ENCODE measurements around the gene COL25A1. TPM values are rescaled to one million over a fixed set of nuclear protein-coding genes. Genes with fewer than 3 reads are reported as not detected.

Gene COL25A1
- polyA plus RNA-seq, 1 experiment = not detected

DNA sequence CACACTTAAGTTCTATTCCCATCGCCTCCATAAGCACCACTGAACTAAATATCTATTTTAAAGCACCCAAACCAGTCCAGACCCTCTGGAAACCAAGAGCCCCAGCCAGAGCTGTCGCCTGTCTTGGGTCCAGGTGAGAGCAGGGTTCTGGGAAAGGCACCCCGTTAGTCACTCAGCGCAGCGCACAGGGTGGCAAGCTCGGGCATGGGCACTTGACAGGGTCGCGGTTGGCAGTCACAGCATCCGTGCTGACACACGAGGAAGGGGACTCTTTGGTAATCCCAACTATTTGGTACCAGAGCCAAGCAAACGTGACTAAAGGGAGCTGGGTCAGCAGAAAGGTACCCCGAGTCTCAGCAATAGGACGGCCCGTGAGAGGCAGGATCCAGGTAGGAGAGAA is 515.4 kb downstream of the COL25A1 start:
- POLR2A ChIA-PET = no interaction called here
- CTCF ChIA-PET = no interaction called here
- no peaks in the 10 kb centered on the region for H3K27me3 ChIP-seq (ENCODE audit: control insufficient read depth, insufficient read depth, low read length)
- no peaks in the 10 kb centered on the region for H3K36me3 ChIP-seq (ENCODE audit: control insufficient read depth, insufficient read depth, low read length)
- DNase-seq (ENCODE audit: low read depth) = no peak
- H3K4me3 ChIP-seq (ENCODE audit: low read depth, low read length) = no peak overlapping the region
- TF ChIP-seq, protein P1, sequence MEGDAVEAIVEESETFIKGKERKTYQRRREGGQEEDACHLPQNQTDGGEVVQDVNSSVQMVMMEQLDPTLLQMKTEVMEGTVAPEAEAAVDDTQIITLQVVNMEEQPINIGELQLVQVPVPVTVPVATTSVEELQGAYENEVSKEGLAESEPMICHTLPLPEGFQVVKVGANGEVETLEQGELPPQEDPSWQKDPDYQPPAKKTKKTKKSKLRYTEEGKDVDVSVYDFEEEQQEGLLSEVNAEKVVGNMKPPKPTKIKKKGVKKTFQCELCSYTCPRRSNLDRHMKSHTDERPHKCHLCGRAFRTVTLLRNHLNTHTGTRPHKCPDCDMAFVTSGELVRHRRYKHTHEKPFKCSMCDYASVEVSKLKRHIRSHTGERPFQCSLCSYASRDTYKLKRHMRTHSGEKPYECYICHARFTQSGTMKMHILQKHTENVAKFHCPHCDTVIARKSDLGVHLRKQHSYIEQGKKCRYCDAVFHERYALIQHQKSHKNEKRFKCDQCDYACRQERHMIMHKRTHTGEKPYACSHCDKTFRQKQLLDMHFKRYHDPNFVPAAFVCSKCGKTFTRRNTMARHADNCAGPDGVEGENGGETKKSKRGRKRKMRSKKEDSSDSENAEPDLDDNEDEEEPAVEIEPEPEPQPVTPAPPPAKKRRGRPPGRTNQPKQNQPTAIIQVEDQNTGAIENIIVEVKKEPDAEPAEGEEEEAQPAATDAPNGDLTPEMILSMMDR (IDR thresholded peaks at IDR 0.05; ENCODE audit: insufficient read depth, low read depth, low read length) = no peak

- Histone ChIP-seq H3K36me3 (ENCODE audit: control insufficient read depth, insufficient read depth, low read length) (no peaks in the 10 kb centered on the region), H3K4me3 (ENCODE audit: low read depth, low read length) (no peak overlapping the region), H3K27me3 (ENCODE audit: control insufficient read depth, insufficient read depth, low read length) (no peaks in the 10 kb centered on the region)
- DNase-seq (ENCODE audit: low read depth) = no peak
- TF ChIP-seq, protein P1 (IDR thresholded peaks at IDR 0.05; ENCODE audit: insufficient read depth, low read depth, low read length) = no peak
- ChIA-PET POLR2A (no interaction called here), CTCF (no interaction called here)
Observed at GRCh38 chr4:108786351-108786750, 516.1 kb downstream of the COL25A1 start.

DNA sequence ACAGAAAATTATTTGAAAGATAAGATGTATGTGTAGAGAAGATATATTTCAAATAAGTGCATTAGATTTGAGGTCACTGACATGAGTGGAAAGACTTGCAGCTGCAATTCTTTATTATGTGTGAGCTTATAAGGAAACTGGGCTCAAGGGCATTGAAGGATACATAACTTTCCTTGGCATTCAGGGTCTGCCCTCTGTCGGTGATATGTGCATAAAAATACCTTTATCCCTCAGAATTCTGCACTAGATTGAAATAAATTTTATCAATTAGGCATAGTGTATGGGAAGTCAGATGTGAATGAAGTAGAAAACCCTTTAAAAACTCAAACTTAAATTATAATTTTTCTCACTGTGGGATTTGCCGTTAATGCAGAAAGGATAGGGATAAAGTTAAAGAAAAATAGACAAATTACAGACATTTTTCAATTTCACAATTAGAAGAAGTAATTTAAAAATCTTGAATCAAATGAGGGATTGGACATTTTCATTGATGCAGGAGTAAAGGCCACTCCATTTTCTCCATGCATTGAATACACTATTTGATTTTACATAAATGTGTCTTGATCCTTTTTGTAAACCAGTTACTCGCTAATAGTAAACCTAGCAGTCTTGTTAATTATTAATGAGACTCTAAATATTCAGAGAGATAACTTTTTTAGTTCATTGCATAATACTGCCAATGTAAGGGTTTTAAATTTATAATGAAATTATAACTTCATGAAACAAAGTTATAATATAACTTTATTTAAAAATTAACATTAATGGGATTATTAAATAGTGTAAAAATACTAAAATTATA is 518.6 kb downstream of the COL25A1 start:
- TF ChIP-seq, protein P1 (IDR thresholded peaks at IDR 0.05; ENCODE audit: insufficient read depth, low read depth, low read length) = peak; percentile 14; the same call in 1 of the 2 replicates
- DNase-seq (ENCODE audit: low read depth) = no peak

DNA sequence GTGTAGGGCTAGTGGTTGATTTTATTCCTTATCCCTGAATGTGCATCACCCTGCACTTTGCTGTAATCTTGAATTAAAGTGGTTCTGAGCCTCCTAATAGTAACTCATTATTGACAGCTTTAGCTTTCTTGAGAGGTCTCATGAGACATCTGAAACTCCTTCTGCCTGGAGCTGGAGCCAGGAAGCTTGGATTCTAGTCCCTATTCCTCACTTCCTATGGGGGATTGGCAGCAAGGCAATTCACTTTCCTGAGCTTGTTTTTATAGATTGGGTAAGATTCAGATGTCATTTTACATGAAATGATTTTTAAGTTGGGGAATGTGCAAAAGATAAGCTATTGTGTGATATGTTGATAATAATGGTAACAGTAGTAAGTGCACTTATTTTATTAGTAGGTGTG is 522.5 kb downstream of the COL25A1 start:
- ChIA-PET CTCF (no interaction called here), POLR2A (no interaction called here)
- Histone ChIP-seq H3K36me3 (ENCODE audit: control insufficient read depth, insufficient read depth, low read length) (no peaks in the 10 kb centered on the region), H3K27me3 (ENCODE audit: control insufficient read depth, insufficient read depth, low read length) (no peaks in the 10 kb centered on the region), H3K4me3 (ENCODE audit: low read depth, low read length) (no peak overlapping the region)
- DNase-seq (ENCODE audit: low read depth) = no peak
- TF ChIP-seq, protein P1 (IDR thresholded peaks at IDR 0.05; ENCODE audit: insufficient read depth, low read depth, low read length) = no peak

More for the DNA sequence above, 518.6 kb downstream of the COL25A1 start:
- Histone ChIP-seq H3K27me3 (ENCODE audit: control insufficient read depth, insufficient read depth, low read length) (no peaks in the 10 kb centered on the region), H3K36me3 (ENCODE audit: control insufficient read depth, insufficient read depth, low read length) (no peaks in the 10 kb centered on the region), H3K4me3 (ENCODE audit: low read depth, low read length) (no peak overlapping the region)
- POLR2A ChIA-PET = no interaction called here
- CTCF ChIA-PET = no interaction called here

DNA sequence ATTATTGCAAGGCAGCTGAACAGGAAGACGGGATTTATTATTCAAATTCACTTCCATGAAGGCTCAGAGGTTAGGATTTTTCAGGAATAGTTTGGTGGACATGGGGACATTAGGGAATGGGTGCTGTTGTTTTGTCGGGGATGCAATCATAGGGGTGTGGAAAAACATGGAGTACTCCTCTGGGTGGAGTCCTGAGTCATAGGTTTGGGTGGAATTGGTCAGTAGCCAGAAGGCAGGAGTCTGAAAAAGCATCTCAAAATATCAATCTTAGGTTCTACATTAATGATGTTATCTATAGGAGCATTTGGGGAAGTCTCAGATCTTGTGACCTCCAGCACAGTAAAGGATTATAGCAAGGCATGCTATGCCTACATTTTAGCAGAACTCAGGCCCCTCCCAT is 525.1 kb downstream of the COL25A1 start:
- DNase-seq (ENCODE audit: low read depth) = no peak
- ChIA-PET CTCF (no interaction called here), POLR2A (no interaction called here)
- TF ChIP-seq, protein P1 (IDR thresholded peaks at IDR 0.05; ENCODE audit: insufficient read depth, low read depth, low read length) = no peak
- Histone ChIP-seq H3K36me3 (ENCODE audit: control insufficient read depth, insufficient read depth, low read length) (no peaks in the 10 kb centered on the region), H3K27me3 (ENCODE audit: control insufficient read depth, insufficient read depth, low read length) (no peaks in the 10 kb centered on the region), H3K4me3 (ENCODE audit: low read depth, low read length) (no peak overlapping the region)

All from BJ (cell line).